Trophoblast cell (in vitro differentiated cells and primary cell): ENCODE measurements around the gene ORM2.

Experiments
- DNase-seq, 2 donors: peaks; one replicate each; pipeline ENCODE4 v3.0.0-alpha.2; 2016
- H2AFZ ChIP-seq: 2 replicates; pipeline ENCODE4 v1.6.1; 2013; ENCODE audit warnings: low read length, moderate library complexity, mild to moderate bottlenecking; ENCODE audit not compliant: insufficient read depth, poor library complexity
- H2AK5ac ChIP-seq: 2 replicates; pipeline ENCODE4 v1.6.1; 2013; ENCODE audit warnings: mild to moderate bottlenecking, low read length
- H2BK120ac ChIP-seq: 2 replicates; pipeline ENCODE4 v1.6.1; 2013; ENCODE audit warnings: low read length, mild to moderate bottlenecking, moderate library complexity; ENCODE audit not compliant: insufficient read depth, poor library complexity
- H2BK12ac ChIP-seq: 2 replicates; pipeline ENCODE4 v1.6.1; 2013; ENCODE audit warnings: mild to moderate bottlenecking, low read length, moderate library complexity
- H2BK5ac ChIP-seq: 2 replicates; pipeline ENCODE4 v1.6.1; 2013; ENCODE audit warnings: low read length, low read depth, moderate library complexity, mild to moderate bottlenecking; ENCODE audit not compliant: poor library complexity
- H3K14ac ChIP-seq: 2 replicates; pipeline ENCODE4 v1.6.1; 2013; ENCODE audit warnings: mild to moderate bottlenecking, low read length
- H3K18ac ChIP-seq: 2 replicates; pipeline ENCODE4 v1.6.1; 2013; ENCODE audit warnings: mild to moderate bottlenecking, low read length
- H3K23ac ChIP-seq: 2 replicates; pipeline ENCODE4 v1.6.1; 2013; ENCODE audit warnings: low read length
- H3K27ac ChIP-seq: 2 replicates; pipeline ENCODE4 v1.5.1; 2013; ENCODE audit warnings: low read depth, mild to moderate bottlenecking, inconsistent platforms, low read length, moderate library complexity
- H3K27me3 ChIP-seq: 2 replicates; pipeline ENCODE4 v1.6.1; 2013; ENCODE audit warnings: inconsistent platforms, mild to moderate bottlenecking, low read length, moderate library complexity; ENCODE audit not compliant: insufficient read depth
- H3K36me3 ChIP-seq, 2 experiments: 1 replicate in 1 of 2; 2 replicates in 1 of 2; pipeline ENCODE4 v1.6.1; 2013; ENCODE audit warnings: low read length in 2 of 2, mild to moderate bottlenecking in 2 of 2, moderate library complexity in 1 of 2; ENCODE audit not compliant: insufficient read depth in 2 of 2, control insufficient read depth in 1 of 2
- H3K4ac ChIP-seq: 2 replicates; pipeline ENCODE4 v1.6.1; 2013; ENCODE audit warnings: low read depth, mild to moderate bottlenecking, low read length, moderate library complexity
- H3K4me1 ChIP-seq, 2 experiments: 1 replicate in 1 of 2; 2 replicates in 1 of 2; pipeline ENCODE4 v1.6.1; 2013; ENCODE audit warnings: low read length in 2 of 2, mild to moderate bottlenecking in 2 of 2, moderate library complexity in 1 of 2; ENCODE audit not compliant: insufficient read depth in 2 of 2, control insufficient read depth in 1 of 2
- H3K4me2 ChIP-seq: 2 replicates; pipeline ENCODE4 v1.6.1; 2013; ENCODE audit warnings: inconsistent platforms, mild to moderate bottlenecking, low read length, moderate library complexity
- H3K4me3 ChIP-seq: 2 replicates; pipeline ENCODE4 v1.5.1; 2013; ENCODE audit warnings: mild to moderate bottlenecking, low read depth, low read length, inconsistent platforms
- H3K79me1 ChIP-seq: one replicate; pipeline ENCODE4 v1.6.1; 2013; ENCODE audit warnings: low read length
- H3K79me2 ChIP-seq: 2 replicates; pipeline ENCODE4 v1.6.1; 2013; ENCODE audit warnings: low read length, mild to moderate bottlenecking; ENCODE audit not compliant: control insufficient read depth, insufficient read depth, poor library complexity
- H3K9ac ChIP-seq: 2 replicates; pipeline ENCODE4 v1.6.1; 2013; ENCODE audit warnings: mild to moderate bottlenecking, low read length
- H3K9me3 ChIP-seq: 2 replicates; pipeline ENCODE4 v1.6.1; 2013; ENCODE audit warnings: low read depth, mild to moderate bottlenecking, control low read depth, inconsistent platforms, low read length; ENCODE audit not compliant: insufficient read depth
- H4K12ac ChIP-seq: 2 replicates; pipeline ENCODE4 v1.6.1; 2013; ENCODE audit warnings: low read depth, mild to moderate bottlenecking, low read length, moderate library complexity
- H4K8ac ChIP-seq: 2 replicates; pipeline ENCODE4 v1.6.1; 2013; ENCODE audit warnings: low read depth, mild to moderate bottlenecking, low read length, moderate library complexity
- H4K91ac ChIP-seq: one replicate; pipeline ENCODE4 v1.6.1; 2013; ENCODE audit warnings: low read depth, mild to moderate bottlenecking, low read length, moderate library complexity
- WGBS: extraction: QIAGEN DNeasy Blood & Tissue Kit; methylation state at CpG from one replicate; pipeline ENCODE4 v1.1.7; 2013; ENCODE audit warnings: missing lambda C conversion rate; ENCODE audit not compliant: insufficient read length, insufficient coverage; ENCODE audit errors: extremely low coverage; 5-methylcytosine and 5-hydroxymethylcytosine counted together

The ORM2 gene

GRCh38 chr9:114314256-114314867 is 15.3 kb upstream of the ORM2 start:
- H3K4me1 ChIP-seq: peaks cover 2 to 4% of the 10 kb centered on the region in 2 experiments
- H3K14ac ChIP-seq: no peak overlapping the region
- WGBS: no CpG with 5 or more reads among the region's 7 CpGs
- no peak overlapping the region for H3K4me2 ChIP-seq
- H2BK12ac ChIP-seq: no peak overlapping the region
- no peaks in the 10 kb centered on the region for H3K27me3 ChIP-seq
- no peak overlapping the region for H2BK5ac ChIP-seq
- no peak overlapping the region for H3K23ac ChIP-seq
- no peak overlapping the region for H2AK5ac ChIP-seq
- no peak overlapping the region for H2AFZ ChIP-seq
- no peak overlapping the region for H3K27ac ChIP-seq
- no peak overlapping the region for H4K12ac ChIP-seq
- H3K9me3 ChIP-seq: peaks cover 4% of the 10 kb centered on the region
- no peak overlapping the region for H4K8ac ChIP-seq
- H3K79me1 ChIP-seq: no peaks in the 10 kb centered on the region
- peaks cover 11% of the 10 kb centered on the region in 2 experiments for H3K36me3 ChIP-seq
- H3K4me3 ChIP-seq: no peak overlapping the region
- H2BK120ac ChIP-seq: no peak overlapping the region
- no peak overlapping the region for H4K91ac ChIP-seq
- DNase-seq: peak in 1 of 2 donors; percentile 18
- no peak overlapping the region for H3K4ac ChIP-seq
- no peaks in the 10 kb centered on the region for H3K79me2 ChIP-seq
- no peak overlapping the region for H3K18ac ChIP-seq
- no peak overlapping the region for H3K9ac ChIP-seq

GRCh38 chr9:114314881-114315722 is 14.6 kb upstream of the ORM2 start:
- Histone ChIP-seq H3K27ac (no peak overlapping the region), H3K36me3 (peaks cover 11% of the 10 kb centered on the region in 2 experiments), H3K4ac (no peak overlapping the region), H2BK12ac (no peak overlapping the region), H4K91ac (no peak overlapping the region), H3K79me1 (no peaks in the 10 kb centered on the region), H3K4me1 (peaks cover 2 to 4% of the 10 kb centered on the region in 2 experiments), H2BK120ac (no peak overlapping the region), H3K23ac (no peak overlapping the region), H3K9me3 (peaks cover 4% of the 10 kb centered on the region), H3K4me2 (no peak overlapping the region), H2AFZ (no peak overlapping the region), H2BK5ac (no peak overlapping the region), H3K14ac (no peak overlapping the region), H4K12ac (no peak overlapping the region), H4K8ac (no peak overlapping the region), H2AK5ac (no peak overlapping the region), H3K79me2 (no peaks in the 10 kb centered on the region), H3K27me3 (no peaks in the 10 kb centered on the region), H3K18ac (no peak overlapping the region), H3K9ac (no peak overlapping the region), H3K4me3 (no peak overlapping the region)
- peak; percentile 48 to 58 for DNase-seq
- no CpG with 5 or more reads among the region's 8 CpGs for WGBS

GRCh38 chr9:114315723-114316363 is 13.8 kb upstream of the ORM2 start:
- Histone ChIP-seq H3K9ac (no peak overlapping the region), H2BK120ac (no peak overlapping the region), H2AFZ (no peak overlapping the region), H3K4ac (no peak overlapping the region), H4K12ac (no peak overlapping the region), H3K79me1 (no peaks in the 10 kb centered on the region), H3K14ac (no peak overlapping the region), H3K4me1 (peaks cover 2 to 4% of the 10 kb centered on the region in 2 experiments), H3K36me3 (peaks cover 5% of the 10 kb centered on the region in 2 experiments), H3K23ac (no peak overlapping the region), H4K8ac (no peak overlapping the region), H2BK5ac (no peak overlapping the region), H3K9me3 (peaks cover 3% of the 10 kb centered on the region), H3K27ac (no peak overlapping the region), H2AK5ac (no peak overlapping the region), H2BK12ac (no peak overlapping the region), H3K4me3 (no peak overlapping the region), H3K18ac (no peak overlapping the region), H3K4me2 (no peak overlapping the region), H3K27me3 (no peaks in the 10 kb centered on the region), H4K91ac (no peak overlapping the region), H3K79me2 (no peaks in the 10 kb centered on the region)
- no peak for DNase-seq
- no CpG with 5 or more reads among the region's 8 CpGs for WGBS

GRCh38 chr9:114316605-114317230 is 13.0 kb upstream of the ORM2 start:
- Histone ChIP-seq H3K36me3 (peaks cover 2% of the 10 kb centered on the region in 2 experiments), H3K14ac (no peak overlapping the region), H3K18ac (no peak overlapping the region), H4K12ac (no peak overlapping the region), H2AK5ac (no peak overlapping the region), H3K4ac (no peak overlapping the region), H3K9me3 (peaks cover 2% of the 10 kb centered on the region), H3K9ac (no peak overlapping the region), H3K4me3 (no peak overlapping the region), H2AFZ (no peak overlapping the region), H3K27ac (no peak overlapping the region), H2BK5ac (no peak overlapping the region), H2BK120ac (no peak overlapping the region), H4K8ac (no peak overlapping the region), H3K79me2 (no peaks in the 10 kb centered on the region), H3K23ac (no peak overlapping the region), H3K4me1 (peaks cover 2 to 4% of the 10 kb centered on the region in 2 experiments), H3K79me1 (no peaks in the 10 kb centered on the region), H3K27me3 (no peaks in the 10 kb centered on the region), H2BK12ac (no peak overlapping the region), H4K91ac (no peak overlapping the region), H3K4me2 (no peak overlapping the region)
- no CpG with 5 or more reads among the region's 10 CpGs for WGBS
- peak in 1 of 2 donors; percentile 40 for DNase-seq
